Limb (tissue), 2 donors: ENCODE measurements around the gene CORO2B.
A peak's percentile ranks its signal among the peaks of the same experiment; 100 is the strongest.
"Not testable (repeated sequence)": the region's sequence is repeated elsewhere in the genome, so short reads cannot be mapped to it uniquely, and the experiment has no call there.

ENCODE experiments used
- DNase-seq, 2 donors: peaks; one replicate each; pipeline ENCODE4 v3.0.0-alpha.2; 2016; ENCODE audit errors: extremely low spot score in 2 of 2

The CORO2B gene

GRCh38 chr15:68644083-68644904 lies 65.5 kb downstream of the CORO2B start:
- DNase-seq = peak in 1 of 2 donors; percentile 14

DNA sequence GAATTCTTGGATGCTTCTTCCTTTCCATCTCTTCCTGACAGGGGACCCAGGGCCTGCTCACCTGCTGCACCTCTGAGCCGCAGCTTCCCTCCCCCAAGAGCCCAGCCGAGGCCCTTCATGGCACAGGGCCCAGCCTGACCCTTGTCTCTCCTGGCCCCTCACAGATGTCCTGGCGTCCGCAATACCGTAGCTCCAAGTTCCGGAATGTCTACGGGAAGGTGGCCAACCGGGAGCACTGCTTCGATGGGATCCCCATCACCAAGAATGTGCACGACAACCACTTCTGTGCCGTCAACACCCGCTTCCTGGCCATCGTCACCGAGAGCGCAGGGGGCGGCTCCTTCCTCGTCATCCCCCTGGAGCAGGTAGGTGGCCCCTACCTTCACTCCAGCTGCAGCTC lies 66.2 kb downstream of the CORO2B start:
- DNase-seq = peak in 1 of 2 donors; percentile 18

DNA sequence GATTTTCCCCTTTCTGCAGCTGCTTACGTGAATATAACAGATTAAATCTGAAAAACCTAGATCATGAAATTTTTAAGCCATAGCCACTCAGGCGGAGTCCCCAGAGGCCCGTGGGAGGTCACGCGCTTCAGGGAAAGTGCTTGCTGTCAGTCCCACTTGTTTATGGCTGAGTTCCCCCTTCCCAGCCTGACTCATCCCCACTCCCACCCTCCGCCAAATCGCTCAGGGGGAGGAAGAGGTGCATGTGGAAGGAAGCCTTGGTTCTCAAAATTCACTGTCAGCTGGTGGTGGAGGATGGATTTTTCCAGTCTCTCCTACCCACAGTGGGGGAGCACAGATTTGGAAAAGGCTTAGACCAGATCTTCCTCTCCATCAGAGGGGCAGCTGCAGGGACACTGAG lies 67.4 kb downstream of the CORO2B start:
- DNase-seq = peak in 1 of 2 donors; percentile 27

GRCh38 chr15:68646696-68647095 lies 67.9 kb downstream of the CORO2B start:
- DNase-seq = peak in 1 of 2 donors; percentile 8

DNA sequence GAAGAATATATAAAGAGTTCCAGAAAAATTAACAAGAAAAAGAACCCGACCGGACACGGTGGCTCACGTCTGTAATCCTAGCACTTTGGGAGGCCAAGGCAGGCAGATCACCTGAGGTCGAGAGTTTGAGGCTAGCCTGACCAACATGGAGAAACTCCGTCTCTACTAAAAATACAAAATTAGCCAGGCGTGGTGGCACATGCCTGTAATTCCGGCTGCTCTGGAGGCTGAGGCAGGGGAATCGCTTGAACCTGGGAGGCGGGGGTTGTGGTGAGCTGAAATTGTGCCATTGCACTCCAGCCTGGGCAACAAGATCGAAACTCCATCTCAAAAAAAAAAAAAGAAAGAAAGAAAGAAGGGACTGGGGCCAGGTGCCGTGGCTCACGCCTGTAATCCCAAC lies 68.6 kb downstream of the CORO2B start:
- DNase-seq = not testable (repeated sequence)

DNA sequence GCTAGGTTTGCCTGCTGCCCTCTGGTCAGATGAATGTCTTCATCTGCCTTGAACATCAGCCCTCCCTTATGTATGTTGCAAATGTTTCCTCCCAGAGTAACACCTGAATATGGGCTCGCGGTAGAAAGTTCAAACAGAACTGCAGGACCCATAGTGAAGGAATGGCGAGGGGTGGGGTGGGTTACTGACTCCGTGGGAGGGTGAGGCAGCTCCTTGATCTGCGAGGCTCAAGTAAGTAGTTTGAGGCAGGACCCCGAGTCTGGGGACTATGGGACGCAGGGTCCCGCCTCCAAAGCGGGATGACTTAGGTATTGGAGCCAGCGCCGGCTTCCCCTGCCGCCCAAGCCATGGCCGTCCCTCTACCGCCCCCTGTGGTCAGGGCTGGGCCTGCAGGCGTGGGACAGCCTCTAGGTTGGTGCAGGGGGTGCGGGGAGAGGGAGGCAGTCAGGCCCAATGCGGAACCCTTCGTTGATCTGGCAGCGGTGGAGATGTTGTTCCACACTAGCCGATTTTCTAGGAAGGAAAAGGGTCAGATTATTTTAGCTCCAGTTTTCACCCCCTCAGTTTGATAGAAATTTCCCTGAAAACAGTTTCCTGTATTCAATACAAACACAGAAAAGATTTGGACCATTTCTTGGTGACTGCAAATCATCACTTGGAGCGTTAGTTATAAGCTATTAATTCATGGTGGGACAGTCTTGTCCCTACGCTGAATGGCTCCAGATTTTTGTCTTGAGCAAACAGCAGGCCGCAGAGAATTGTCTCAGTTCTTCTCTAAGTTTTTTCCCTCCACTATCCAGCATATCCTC lies 72.3 kb downstream of the CORO2B start:
- DNase-seq = peak in 1 of 2 donors; percentile 74

GRCh38 chr15:68651916-68652525 lies 73.2 kb downstream of the CORO2B start:
- DNase-seq = peak in 1 of 2 donors; percentile 46

GRCh38 chr15:68653031-68653635 lies 74.3 kb downstream of the CORO2B start:
- peak in 1 of 2 donors; percentile 15 for DNase-seq

DNA sequence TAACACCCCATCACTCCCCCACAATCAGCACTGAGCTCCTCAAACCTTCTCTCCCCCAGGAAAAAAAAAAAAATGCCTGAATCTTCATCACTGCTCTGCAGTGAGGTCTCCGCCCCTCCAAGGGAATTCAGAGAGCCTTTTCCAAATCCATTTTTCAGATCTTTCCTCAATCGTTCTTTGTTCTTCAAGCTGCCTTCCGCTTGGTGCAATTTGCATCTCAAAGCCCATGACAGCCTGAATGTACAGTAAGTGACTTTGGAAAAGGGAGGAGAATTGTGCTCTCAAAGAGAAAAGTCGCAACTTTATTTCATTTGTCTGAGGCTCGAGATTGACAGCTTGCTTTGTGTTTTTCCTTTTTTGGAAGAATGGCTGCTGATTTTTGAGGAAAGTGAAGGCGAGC lies 75.0 kb downstream of the CORO2B start:
- DNase-seq = peak in 1 of 2 donors; percentile 8

DNA sequence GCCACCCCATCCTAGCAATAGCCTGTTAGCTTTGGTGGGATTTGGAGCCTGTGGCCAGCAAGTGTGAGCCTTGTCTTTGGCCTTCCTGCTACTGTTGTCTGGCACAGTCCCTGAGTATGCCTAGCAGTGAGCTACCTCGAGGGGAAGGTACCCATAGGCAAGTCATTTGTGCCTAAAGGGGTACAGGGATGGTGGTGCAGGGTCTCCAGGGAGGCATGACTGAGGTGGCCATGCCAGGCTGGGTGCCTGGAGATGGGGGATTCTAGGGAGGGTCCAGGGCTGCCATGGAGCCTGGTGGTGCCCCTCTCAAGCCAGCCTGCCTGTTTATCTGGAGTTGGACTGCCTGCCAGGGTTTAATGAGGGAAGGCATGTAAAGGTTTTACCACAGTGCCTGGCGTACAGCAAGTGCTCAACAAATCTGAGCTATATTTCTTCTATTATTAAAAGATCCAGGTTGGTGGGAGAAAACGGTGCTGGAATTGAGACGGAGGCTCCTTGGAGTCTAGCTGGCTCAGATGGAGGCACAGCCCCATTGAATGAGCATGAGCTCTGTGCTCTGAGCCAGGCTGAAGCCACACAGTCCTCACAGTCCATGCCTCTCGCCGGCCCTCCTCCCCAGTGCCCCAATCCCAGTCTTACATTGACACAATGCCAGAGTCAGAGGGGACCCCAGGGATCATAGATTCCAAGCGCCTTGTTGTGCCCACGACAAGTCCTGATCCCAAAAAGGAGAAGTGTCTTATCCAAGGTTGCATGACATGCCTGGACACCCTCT lies 76.2 kb downstream of the CORO2B start:
- peak in 1 of 2 donors; percentile 19 for DNase-seq

- peak in 1 of 2 donors; percentile 45 for DNase-seq
Measured at GRCh38 chr15:68655686-68656437, 77.1 kb downstream of the CORO2B start.

DNA sequence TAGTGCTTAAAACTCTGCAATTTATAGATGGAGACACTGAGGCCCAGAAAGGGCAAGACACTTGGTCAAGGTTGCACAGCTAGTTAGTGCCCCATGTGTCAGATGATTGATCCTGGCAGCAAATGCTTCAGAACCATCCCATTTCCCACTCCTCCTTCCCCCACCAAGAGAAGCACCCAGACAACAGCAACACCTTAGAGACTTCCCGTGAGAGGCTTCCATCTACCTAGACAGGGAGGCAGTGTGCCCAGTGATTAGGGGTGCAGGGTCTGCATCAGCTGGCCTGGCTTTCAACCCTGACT lies 77.6 kb downstream of the CORO2B start:
- no peak for DNase-seq

DNA sequence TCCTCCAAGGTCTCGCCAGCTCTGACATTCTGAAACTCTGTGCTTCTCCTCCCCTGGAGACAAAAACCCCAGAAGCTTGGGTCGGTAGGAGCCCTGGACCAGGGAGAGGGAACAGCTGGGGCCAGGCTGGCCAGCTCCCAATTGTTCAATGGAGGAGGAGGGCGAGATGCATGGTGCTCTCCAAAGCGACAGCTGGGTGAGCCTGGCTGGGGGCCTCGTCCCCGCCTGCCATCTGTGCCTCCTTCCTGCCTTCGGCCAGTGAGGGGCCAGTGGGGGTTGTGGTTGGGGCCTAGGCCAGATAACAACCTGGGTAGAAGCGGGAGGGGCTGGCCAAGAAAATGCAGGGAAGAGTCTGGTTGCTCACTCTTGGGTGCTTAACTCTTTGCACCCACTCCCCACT lies 79.4 kb downstream of the CORO2B start:
- peak in 1 of 2 donors; percentile 63 for DNase-seq

- peak in 1 of 2 donors; percentile 31 for DNase-seq
Measured at GRCh38 chr15:68658641-68659358, 80.0 kb downstream of the CORO2B start.

DNA sequence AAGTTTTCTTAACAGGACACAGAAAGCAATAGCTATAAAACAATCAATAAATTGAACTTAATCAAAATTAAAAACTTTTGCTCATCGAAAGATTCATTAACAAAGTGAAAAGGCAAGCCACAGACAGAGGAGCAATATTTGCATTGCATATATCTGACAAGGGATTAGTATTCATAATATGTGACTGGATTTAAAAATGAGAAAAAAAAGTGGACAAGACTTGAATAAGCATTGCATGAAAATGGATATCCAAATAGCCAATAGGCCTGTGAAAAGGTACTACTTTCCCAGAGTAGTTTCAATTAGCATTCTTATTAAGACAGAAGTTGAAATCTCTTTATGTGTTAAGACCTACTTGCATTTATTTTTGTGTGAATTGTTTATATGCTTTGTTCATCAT lies 84.7 kb downstream of the CORO2B start:
- DNase-seq = no peak

DNA sequence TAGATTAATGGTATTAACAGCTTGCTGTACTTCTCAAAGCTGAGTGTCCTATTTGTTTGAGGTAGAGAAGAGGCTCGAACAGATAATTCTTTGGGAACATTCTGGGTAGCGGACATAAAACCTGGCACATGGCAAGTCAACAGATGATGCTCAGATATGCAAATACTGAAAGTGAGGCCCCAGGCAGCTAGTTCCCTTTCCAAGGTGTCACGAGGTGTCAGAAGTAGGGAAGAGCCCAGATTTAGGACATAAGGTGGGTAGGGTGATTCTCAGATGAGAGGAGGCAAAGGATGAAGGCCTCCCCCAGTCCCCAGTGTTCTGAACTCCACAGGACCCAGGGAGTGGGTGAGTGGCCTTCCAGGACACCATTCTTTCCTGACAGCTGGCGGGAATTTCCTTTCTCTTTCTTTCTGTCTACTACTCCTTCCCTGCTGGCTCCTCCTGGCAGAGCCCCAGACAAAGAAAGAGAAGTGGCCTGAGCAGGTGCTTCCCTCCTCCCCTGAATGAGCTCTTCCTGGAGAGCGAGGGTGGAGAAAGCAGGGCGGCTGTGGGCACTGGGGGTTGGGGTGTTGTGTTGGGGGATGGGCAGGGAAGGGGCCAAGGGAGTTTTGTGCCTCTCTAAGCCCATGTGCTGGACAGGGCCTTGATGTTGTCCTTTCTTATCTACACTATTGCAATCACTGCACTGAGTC lies 87.5 kb downstream of the CORO2B start:
- no peak for DNase-seq

DNA sequence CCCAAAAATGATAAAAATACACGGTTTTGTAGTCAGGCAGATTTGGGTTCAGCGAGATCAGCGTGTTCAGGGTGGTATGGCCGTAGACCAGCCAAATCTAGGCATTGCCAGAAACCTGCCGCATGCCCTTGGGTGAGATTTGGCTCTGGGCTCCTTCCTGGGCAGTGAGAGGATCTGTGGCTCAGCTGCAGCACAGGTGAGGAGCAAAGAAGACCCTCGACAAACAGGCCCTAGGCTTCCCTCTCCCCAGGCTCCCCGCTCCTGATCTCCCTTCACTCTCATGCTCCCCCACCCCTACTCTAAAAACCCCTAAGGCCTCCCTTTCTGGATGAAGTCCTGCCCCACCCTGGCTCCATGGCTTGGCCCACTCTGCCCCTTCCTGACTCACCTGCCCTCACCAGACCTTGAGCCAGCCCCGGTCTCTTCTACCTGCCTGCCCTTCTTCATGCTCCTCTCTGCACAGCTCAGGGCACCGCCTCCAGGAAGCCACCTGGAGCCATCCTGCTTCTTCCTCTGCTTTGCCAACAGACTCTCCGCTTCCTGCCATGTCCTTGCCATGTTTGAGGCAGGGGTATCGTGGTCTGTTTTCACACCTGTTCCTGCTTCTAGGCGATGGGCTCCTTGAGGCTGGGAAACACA lies 88.1 kb downstream of the CORO2B start:
- no peak for DNase-seq

DNA sequence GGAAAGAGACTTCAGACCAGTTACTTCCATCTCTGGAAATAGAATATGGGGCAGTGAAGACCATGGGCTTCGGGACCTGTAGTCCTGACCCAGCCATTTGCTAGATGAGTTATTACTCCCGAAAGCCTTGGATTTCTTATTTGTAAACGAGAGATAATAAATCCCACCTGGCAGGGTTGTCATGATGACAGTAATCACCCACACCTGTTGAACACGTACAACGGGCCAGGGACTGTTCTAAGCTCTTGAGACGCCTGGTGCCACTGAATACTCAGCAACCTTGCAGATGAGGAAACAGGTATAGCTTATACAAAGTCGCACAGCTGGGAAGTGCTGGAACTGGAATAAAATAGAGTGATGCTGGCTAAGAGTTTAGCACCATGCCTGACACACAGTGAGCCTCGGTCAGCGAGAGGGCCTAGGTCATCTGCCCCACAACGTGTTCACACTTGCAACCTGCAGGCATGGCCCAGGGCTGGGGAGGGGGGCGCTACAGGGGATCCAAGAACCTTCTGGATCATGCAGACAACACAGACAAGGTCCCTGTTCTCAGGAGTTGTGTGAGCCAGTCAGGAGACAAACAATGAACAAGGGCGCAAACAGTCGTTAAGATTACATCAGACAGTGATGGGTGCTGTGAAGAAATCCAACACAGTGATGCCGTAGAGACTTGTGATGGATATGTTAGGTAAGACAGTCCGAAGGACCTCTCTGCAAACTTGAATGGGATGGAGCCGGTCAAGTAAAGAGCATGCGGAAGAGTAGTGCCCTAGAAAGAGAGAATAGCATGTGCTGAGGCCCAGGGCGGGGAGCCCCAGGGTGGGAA lies 89.2 kb downstream of the CORO2B start:
- DNase-seq = no peak
